Endodermal cell (in vitro differentiated cells): Measurements from ENCODE around the gene DESI2. TPM values are rescaled to one million over a fixed set of nuclear protein-coding genes. Genes with fewer than 3 reads are reported as not detected.

Experiments
- DNase-seq: peaks from one replicate; pipeline ENCODE4 v3.0.0-alpha.2; 2017
- H3K27ac ChIP-seq: 2 replicates; pipeline ENCODE4 v1.5.1; 2013; ENCODE audit warnings: mild to moderate bottlenecking, low read depth, low read length, moderate library complexity
- H3K27me3 ChIP-seq: 2 replicates; pipeline ENCODE4 v1.6.1; 2013; ENCODE audit warnings: mild to moderate bottlenecking, low read length, moderate library complexity; ENCODE audit not compliant: insufficient read depth, control insufficient read depth, poor library complexity, severe bottlenecking
- H3K36me3 ChIP-seq: 2 replicates; pipeline ENCODE4 v1.7.0; 2013; ENCODE audit warnings: mild to moderate bottlenecking, low read length, moderate library complexity; ENCODE audit not compliant: control insufficient read depth, insufficient read depth
- H3K4me1 ChIP-seq: one replicate; pipeline ENCODE4 v1.7.0; 2013; ENCODE audit warnings: low read length; ENCODE audit not compliant: control insufficient read depth, insufficient read depth
- H3K4me3 ChIP-seq: 2 replicates; pipeline ENCODE4 v1.5.1; 2013; ENCODE audit warnings: mild to moderate bottlenecking, low read length, moderate library complexity
- H3K9ac ChIP-seq: 2 replicates; pipeline ENCODE4 v1.6.1; 2013; ENCODE audit warnings: mild to moderate bottlenecking, low read length, moderate library complexity; ENCODE audit not compliant: poor library complexity, severe bottlenecking; ENCODE audit errors: extremely low read depth
- H3K9me3 ChIP-seq: 2 replicates; pipeline ENCODE4 v1.6.1; 2013; ENCODE audit warnings: mild to moderate bottlenecking, low read length, moderate library complexity; ENCODE audit not compliant: control insufficient read depth
- H3K27ac Mint-ChIP-seq: 2 replicates; pipeline ENCODE4 v1.8.0; 2020; ENCODE audit warnings: mixed read lengths
- H3K27me3 Mint-ChIP-seq: 2 replicates; pipeline ENCODE4 v1.8.0; 2021; ENCODE audit warnings: mild to moderate bottlenecking, mixed read lengths; ENCODE audit not compliant: insufficient read depth
- H3K36me3 Mint-ChIP-seq: 2 replicates; pipeline ENCODE4 v1.8.0; 2020; ENCODE audit warnings: low read depth, mixed read lengths
- H3K4me1 Mint-ChIP-seq: 2 replicates; pipeline ENCODE4 v1.8.0; 2020; ENCODE audit warnings: mixed read lengths
- H3K4me3 Mint-ChIP-seq: 2 replicates; pipeline ENCODE4 v1.8.0; 2020; ENCODE audit warnings: mild to moderate bottlenecking, moderate library complexity, mixed read lengths
- H3K9me3 Mint-ChIP-seq: 2 replicates; pipeline ENCODE4 v1.8.0; 2020; ENCODE audit warnings: mild to moderate bottlenecking, mixed read lengths
- WGBS, 2 experiments: methylation state at CpG; one replicate each; pipeline versions ENCODE4 v1.1.5 to v1.1.7; 2013; ENCODE audit warnings: missing lambda C conversion rate in 2 of 2, mixed read lengths in 1 of 2; ENCODE audit not compliant: insufficient coverage in 1 of 2, insufficient read length in 1 of 2; 5-methylcytosine and 5-hydroxymethylcytosine counted together
- long read RNA-seq, 4 experiments: library from polyadenylated mRNA in 2 of 4; library from RNA in 1 of 4; library from capped mRNA in 1 of 4; stranded (forward) in 3 of 4; unstranded in 1 of 4; transcript quantifications; one replicate each; pipeline ENCODE4 v2.0.0, GENCODE V29; 2020 to 2021; ENCODE audit warnings: inconsistent platforms in 1 of 4
- polyA plus RNA-seq, 2 experiments: library from polyadenylated mRNA; stranded (reverse); fragments of 50-300 nt; gene quantifications; one replicate each; pipeline ENCODE4 v1.2.3, GENCODE V29; 2013
- total RNA-seq, 2 donors: library from RNA; stranded (reverse); fragmentation: NEBNext Ultra II Directional in 1 of 2; extraction: Animal tissue kit (Norgen Biotek cat#: 25700) in 1 of 2; gene quantifications; 2 replicates in 1 of 2; 3 replicates in 1 of 2; pipeline ENCODE4 v1.2.1, GENCODE V29; 2021
- TF ChIP-seq, protein P1 (sequence below): fragments of 200-600 bp; sonication (generic); conservative IDR thresholded peaks from 2 replicates; pipeline ENCODE4 v1.5.0; 2021; ENCODE audit warnings: antibody characterized with exemption, mild to moderate bottlenecking

Gene DESI2
- total RNA-seq: 10 to 100 TPM; 50.0 to 50.2 TPM
- 47.3 TPM for polyA plus RNA-seq (2013, experiment 1 of 2)
- 48.9 TPM for polyA plus RNA-seq (2013, experiment 2 of 2)
- long read RNA-seq, experiment 1, full-length matches to known transcripts: 9 of 27 reads
- long read RNA-seq, experiment 1, partial matches to known transcripts: 17 of 27 reads
- long read RNA-seq, experiment 1, other reads (novel, unspliced or antisense): 1 of 27 reads
- long read RNA-seq, experiment 2, full-length matches to known transcripts: 86 of 113 reads
- long read RNA-seq, experiment 2, partial matches to known transcripts: 11 of 113 reads
- long read RNA-seq, experiment 2, other reads (novel, unspliced or antisense): 16 of 113 reads
- long read RNA-seq, experiment 3, full-length matches to known transcripts: 24 of 46 reads
- long read RNA-seq, experiment 3, partial matches to known transcripts: 14 of 46 reads
- long read RNA-seq, experiment 3, other reads (novel, unspliced or antisense): 8 of 46 reads
- long read RNA-seq, experiment 4, full-length matches to known transcripts: 3 of 11 reads
- long read RNA-seq, experiment 4, partial matches to known transcripts: 1 of 11 reads
- long read RNA-seq, experiment 4, other reads (novel, unspliced or antisense): 7 of 11 reads

GRCh38 chr1:244652623-244653438 is at the start of gene DESI2:
DESI2 (plus strand) TSS chr1:244653126; CDS start chr1:244653314, 188 bp downstream.
- Mint-ChIP-seq H3K9me3 (peaks cover 1% of the 10 kb centered on the region), H3K4me3 (no peak within 1 kb of the TSS), H3K27ac (peak within 1 kb of the TSS; percentile 88), H3K27me3 (no peaks in the 10 kb centered on the region), H3K36me3 (peaks cover 14% of the 10 kb centered on the region), H3K4me1 (peaks cover 22% of the 10 kb centered on the region)
- Histone ChIP-seq H3K4me1 (peaks cover 5% of the 10 kb centered on the region), H3K36me3 (peaks cover 8% of the 10 kb centered on the region), H3K27me3 (no peaks in the 10 kb centered on the region), H3K9me3 (peaks cover 5% of the 10 kb centered on the region), H3K9ac (peak within 1 kb of the TSS; percentile 89), H3K4me3 (peak within 1 kb of the TSS; percentile 99), H3K27ac (peak within 1 kb of the TSS; percentile 85)
- WGBS, 2 experiments: 0 to 1% methylated on average over 22 to 81 of the region's 81 CpGs
- peak; percentile 99 for DNase-seq
- TF ChIP-seq, protein P1, sequence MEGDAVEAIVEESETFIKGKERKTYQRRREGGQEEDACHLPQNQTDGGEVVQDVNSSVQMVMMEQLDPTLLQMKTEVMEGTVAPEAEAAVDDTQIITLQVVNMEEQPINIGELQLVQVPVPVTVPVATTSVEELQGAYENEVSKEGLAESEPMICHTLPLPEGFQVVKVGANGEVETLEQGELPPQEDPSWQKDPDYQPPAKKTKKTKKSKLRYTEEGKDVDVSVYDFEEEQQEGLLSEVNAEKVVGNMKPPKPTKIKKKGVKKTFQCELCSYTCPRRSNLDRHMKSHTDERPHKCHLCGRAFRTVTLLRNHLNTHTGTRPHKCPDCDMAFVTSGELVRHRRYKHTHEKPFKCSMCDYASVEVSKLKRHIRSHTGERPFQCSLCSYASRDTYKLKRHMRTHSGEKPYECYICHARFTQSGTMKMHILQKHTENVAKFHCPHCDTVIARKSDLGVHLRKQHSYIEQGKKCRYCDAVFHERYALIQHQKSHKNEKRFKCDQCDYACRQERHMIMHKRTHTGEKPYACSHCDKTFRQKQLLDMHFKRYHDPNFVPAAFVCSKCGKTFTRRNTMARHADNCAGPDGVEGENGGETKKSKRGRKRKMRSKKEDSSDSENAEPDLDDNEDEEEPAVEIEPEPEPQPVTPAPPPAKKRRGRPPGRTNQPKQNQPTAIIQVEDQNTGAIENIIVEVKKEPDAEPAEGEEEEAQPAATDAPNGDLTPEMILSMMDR: peak; percentile 81

GRCh38 chr1:244603498-244603897 is 49.4 kb upstream of the DESI2 start:
- H3K4me1 Mint-ChIP-seq: no peaks in the 10 kb centered on the region
- no peaks in the 10 kb centered on the region for H3K4me1 ChIP-seq
- no peaks in the 10 kb centered on the region for H3K36me3 Mint-ChIP-seq
- H3K9me3 ChIP-seq: no peaks in the 10 kb centered on the region
- no peak overlapping the region for H3K9ac ChIP-seq
- H3K27me3 Mint-ChIP-seq: no peaks in the 10 kb centered on the region
- H3K9me3 Mint-ChIP-seq: no peaks in the 10 kb centered on the region
- no peak overlapping the region for H3K27ac ChIP-seq
- TF ChIP-seq, protein P1: peak; percentile 90
- H3K4me3 Mint-ChIP-seq: no peak overlapping the region
- DNase-seq: no peak
- no peaks in the 10 kb centered on the region for H3K36me3 ChIP-seq
- no peak overlapping the region for H3K27ac Mint-ChIP-seq
- H3K27me3 ChIP-seq: no peaks in the 10 kb centered on the region
- H3K4me3 ChIP-seq: no peak overlapping the region

- Mint-ChIP-seq H3K4me3 (no peak overlapping the region), H3K27ac (no peak overlapping the region)
Measured at GRCh38 chr1:244605835-244606370, 47.0 kb upstream of the DESI2 start.

More at GRCh38 chr1:244605835-244606370, 47.0 kb upstream of the DESI2 start:
- Mint-ChIP-seq H3K4me1 (no peaks in the 10 kb centered on the region), H3K27me3 (no peaks in the 10 kb centered on the region), H3K36me3 (no peaks in the 10 kb centered on the region), H3K9me3 (no peaks in the 10 kb centered on the region)
- H3K27ac ChIP-seq: no peak overlapping the region
- no peaks in the 10 kb centered on the region for H3K4me1 ChIP-seq
- TF ChIP-seq, protein P1: no peak
- no peaks in the 10 kb centered on the region for H3K9me3 ChIP-seq
- H3K27me3 ChIP-seq: no peaks in the 10 kb centered on the region
- H3K9ac ChIP-seq: no peak overlapping the region
- DNase-seq: no peak
- WGBS, 2 experiments: 91 to 94% methylated on average over 5 to 6 of the region's 6 CpGs
- no peak overlapping the region for H3K4me3 ChIP-seq
- H3K36me3 ChIP-seq: no peaks in the 10 kb centered on the region
